GM12878 (cell line): ENCODE results near the gene ZNF25. TPM values are rescaled to one million over a fixed set of nuclear protein-coding genes. Genes with fewer than 3 reads are reported as not detected.

Experiments
- ASH2L ChIP-seq: fragments of 300-600, 200-600 bp; sonication (generic); IDR thresholded peaks from 2 replicates; pipeline ENCODE4 v1.6.1; 2017; ENCODE audit warnings: low read depth, mild to moderate bottlenecking, borderline replicate concordance
- BMI1 ChIP-seq: fragments of 450-650 bp; IDR thresholded peaks from 2 replicates; pipeline ENCODE4 v1.6.1; 2016; ENCODE audit warnings: mild to moderate bottlenecking, moderate library complexity, borderline replicate concordance
- BRCA1 ChIP-seq: IDR thresholded peaks from 2 replicates; pipeline ENCODE4 v1.6.1; 2011; ENCODE audit warnings: low read depth, low read length, improper control_type of control experiment
- CHD2 ChIP-seq: IDR thresholded peaks from 2 replicates; pipeline ENCODE4 v1.6.1; 2011; ENCODE audit warnings: low read depth, low read length, improper control_type of control experiment, borderline replicate concordance
- CREB1 ChIP-seq: IDR thresholded peaks from 2 replicates; pipeline ENCODE4 v1.6.1; 2012; ENCODE audit warnings: low read depth, mild to moderate bottlenecking, inconsistent platforms
- CREM ChIP-seq: IDR thresholded peaks from 2 replicates; pipeline ENCODE4 v1.6.1; 2014; ENCODE audit warnings: antibody characterized with exemption, low read depth
- GABPA ChIP-seq: IDR thresholded peaks from 2 replicates; pipeline ENCODE4 v1.6.1; 2014; ENCODE audit warnings: antibody characterized with exemption, low read depth, mild to moderate bottlenecking, inconsistent platforms
- GATAD2B ChIP-seq: fragments of 450-650 bp; conservative IDR thresholded peaks from 2 replicates; pipeline ENCODE4 v1.6.1; 2017; ENCODE audit warnings: low read depth, mild to moderate bottlenecking, moderate library complexity
- IKZF2 ChIP-seq, 2 experiments: fragments of 450-650 bp; IDR thresholded peaks; 2 replicates each; pipeline ENCODE4 v1.6.1; 2017; ENCODE audit warnings: mild to moderate bottlenecking in 2 of 2, moderate library complexity in 2 of 2
- JUNB ChIP-seq: IDR thresholded peaks from 2 replicates; pipeline ENCODE4 v1.6.1; 2016; ENCODE audit warnings: antibody characterized with exemption, mild to moderate bottlenecking
- KDM1A ChIP-seq: fragments of 200-600 bp; sonication (generic); IDR thresholded peaks from 2 replicates; pipeline ENCODE4 v1.6.1; 2016; ENCODE audit warnings: borderline replicate concordance
- NBN ChIP-seq: fragments of 450-650 bp; IDR thresholded peaks from 2 replicates; pipeline ENCODE4 v1.6.1; 2016
- NR2C2 ChIP-seq: IDR thresholded peaks from 2 replicates; pipeline ENCODE4 v1.6.1; 2011; ENCODE audit warnings: borderline replicate concordance, low read depth; ENCODE audit not compliant: control insufficient read depth, insufficient read length
- SIX5 ChIP-seq: IDR thresholded peaks from 2 replicates; pipeline ENCODE4 v1.6.1; 2011; ENCODE audit warnings: mild to moderate bottlenecking, low read depth, low read length, moderate library complexity; ENCODE audit not compliant: severe bottlenecking
- SMAD1 ChIP-seq: fragments of 450-650 bp; IDR thresholded peaks from 2 replicates; pipeline ENCODE4 v1.6.1; 2018; ENCODE audit warnings: mild to moderate bottlenecking, low read depth; ENCODE audit not compliant: partially characterized antibody
- STAT3 ChIP-seq: IDR thresholded peaks from 2 replicates; pipeline ENCODE4 v1.6.1; 2011; ENCODE audit warnings: low read depth, low read length, improper control_type of control experiment
- TBL1XR1 ChIP-seq: IDR thresholded peaks from 2 replicates; pipeline ENCODE4 v1.6.1; 2012; ENCODE audit warnings: low read depth, low read length, improper control_type of control experiment
- ZNF384 ChIP-seq: IDR thresholded peaks from 2 replicates; pipeline ENCODE4 v1.6.1; 2012; ENCODE audit warnings: low read depth, mild to moderate bottlenecking, low read length, improper control_type of control experiment, borderline replicate concordance
- polyA plus RNA-seq, 11 experiments: library from polyadenylated mRNA; depleted of rRNA in 4 of 11; unstranded in 6 of 11; stranded (reverse) in 5 of 11; fragments of >200 nt; fragmentation: Nextera tagmentation in 4 of 11; fragmentation: Illumina TruSeq in 1 of 11; extraction: Ambion mirVana in 4 of 11; extraction: Trizol in 1 of 11; gene quantifications; 1 replicate in 1 of 11; 2 replicates in 10 of 11; pipeline versions ENCODE4 v1.2.1 to v1.2.3, GENCODE V29; 2011 to 2016; ENCODE audit warnings: inconsistent platforms in 2 of 11, missing spikeins in 2 of 11, low read depth in 1 of 11
- total RNA-seq, 4 experiments: library from RNA; depleted of rRNA in 3 of 4; stranded (reverse); fragments of >200 nt in 3 of 4; fragmentation: Illumina TruSeq in 1 of 4; extraction: Trizol in 1 of 4; gene quantifications; 2 replicates each; pipeline versions ENCODE4 v1.2.1 to v1.2.3, GENCODE V29; 2013 to 2021
- TF ChIP-seq, protein P1 (sequence below): IDR thresholded peaks from 2 replicates; pipeline ENCODE4 v1.6.1; 2012; ENCODE audit warnings: low read depth, low read length, improper control_type of control experiment
- TF ChIP-seq, protein P2 (sequence below): IDR thresholded peaks from 2 replicates; pipeline ENCODE4 v1.6.1; 2011; ENCODE audit warnings: mild to moderate bottlenecking, low read depth, low read length, moderate library complexity; ENCODE audit not compliant: insufficient replicate concordance
- TF ChIP-seq, protein P3 (sequence below): fragments of 450-650 bp; IDR thresholded peaks from 2 replicates; pipeline ENCODE4 v1.6.1; 2017; ENCODE audit warnings: mild to moderate bottlenecking, moderate library complexity
- TF ChIP-seq, protein P4 (sequence below): fragments of 450-650 bp; IDR thresholded peaks from 2 replicates; pipeline ENCODE4 v1.6.1; 2017; ENCODE audit warnings: antibody characterized with exemption, mild to moderate bottlenecking, moderate library complexity

Gene ZNF25
- total and polyA plus RNA-seq, 10 of the 15 experiments (the other 5 are each of a cell fraction or from before 2014, with no cell fraction given) = 1.0 to 6.8 (median 3.2) TPM

DNA sequence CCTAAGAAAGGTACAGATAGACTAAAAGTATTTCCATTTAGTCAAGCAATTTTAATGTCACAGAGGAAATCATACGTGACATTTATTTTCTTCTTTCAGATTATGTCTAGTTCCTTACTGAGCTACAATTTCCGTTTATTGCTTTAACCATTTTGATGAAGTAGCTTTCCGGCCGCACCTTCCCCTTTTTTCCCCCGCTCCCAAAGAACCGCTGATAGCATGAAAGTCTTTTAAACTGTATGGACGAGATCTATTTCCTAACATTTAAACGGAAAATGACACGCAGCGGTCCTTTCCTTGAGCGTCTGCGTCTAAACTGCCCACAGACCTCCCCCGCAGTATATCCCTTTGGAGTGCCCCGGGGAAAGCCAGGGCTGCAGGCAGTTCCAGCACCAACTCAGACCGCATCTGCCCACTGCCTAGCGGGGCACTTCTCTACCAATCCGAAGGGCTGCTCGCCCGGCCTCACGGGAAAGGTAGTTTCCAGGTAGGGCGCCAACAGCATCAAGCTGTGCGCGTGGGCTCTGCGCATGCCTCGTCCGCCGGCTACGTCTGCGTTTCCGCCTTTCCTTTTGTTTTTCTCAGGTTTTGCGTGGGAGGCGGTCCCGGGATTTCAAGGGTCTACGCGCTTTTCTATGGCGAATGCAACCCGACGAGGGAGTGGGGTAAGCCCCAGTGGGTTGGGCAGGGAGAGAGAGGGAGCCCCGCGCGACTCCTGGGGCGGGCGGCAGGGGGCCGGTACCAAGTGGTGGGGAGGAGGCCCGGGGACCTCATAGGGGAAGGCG is 33.9 kb upstream of the ZNF25 start, which contains the start of gene ZNF33A (continued):
- TF ChIP-seq, protein P1, sequence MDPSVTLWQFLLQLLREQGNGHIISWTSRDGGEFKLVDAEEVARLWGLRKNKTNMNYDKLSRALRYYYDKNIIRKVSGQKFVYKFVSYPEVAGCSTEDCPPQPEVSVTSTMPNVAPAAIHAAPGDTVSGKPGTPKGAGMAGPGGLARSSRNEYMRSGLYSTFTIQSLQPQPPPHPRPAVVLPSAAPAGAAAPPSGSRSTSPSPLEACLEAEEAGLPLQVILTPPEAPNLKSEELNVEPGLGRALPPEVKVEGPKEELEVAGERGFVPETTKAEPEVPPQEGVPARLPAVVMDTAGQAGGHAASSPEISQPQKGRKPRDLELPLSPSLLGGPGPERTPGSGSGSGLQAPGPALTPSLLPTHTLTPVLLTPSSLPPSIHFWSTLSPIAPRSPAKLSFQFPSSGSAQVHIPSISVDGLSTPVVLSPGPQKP = 0 out of 2 replicates have a peak, but pooled peaks have one; percentile 37
- TF ChIP-seq JUNB = no peak
- TF ChIP-seq KDM1A = no peak
- no peak for TF ChIP-seq BMI1
- no peak for TF ChIP-seq ZNF384
- no peak for TF ChIP-seq ASH2L
- TF ChIP-seq IKZF2 (IDR thresholded peaks at IDR 0.05) = peak; percentile 96 to 98
- no peak for TF ChIP-seq NR2C2
- TF ChIP-seq, protein P2, sequence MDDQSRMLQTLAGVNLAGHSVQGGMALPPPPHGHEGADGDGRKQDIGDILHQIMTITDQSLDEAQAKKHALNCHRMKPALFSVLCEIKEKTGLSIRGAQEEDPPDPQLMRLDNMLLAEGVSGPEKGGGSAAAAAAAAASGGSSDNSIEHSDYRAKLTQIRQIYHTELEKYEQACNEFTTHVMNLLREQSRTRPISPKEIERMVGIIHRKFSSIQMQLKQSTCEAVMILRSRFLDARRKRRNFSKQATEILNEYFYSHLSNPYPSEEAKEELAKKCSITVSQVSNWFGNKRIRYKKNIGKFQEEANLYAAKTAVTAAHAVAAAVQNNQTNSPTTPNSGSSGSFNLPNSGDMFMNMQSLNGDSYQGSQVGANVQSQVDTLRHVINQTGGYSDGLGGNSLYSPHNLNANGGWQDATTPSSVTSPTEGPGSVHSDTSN = no peak
- TF ChIP-seq CHD2 = peak; percentile 43; the same call in 1 of the 2 replicates
- TF ChIP-seq, protein P3, sequence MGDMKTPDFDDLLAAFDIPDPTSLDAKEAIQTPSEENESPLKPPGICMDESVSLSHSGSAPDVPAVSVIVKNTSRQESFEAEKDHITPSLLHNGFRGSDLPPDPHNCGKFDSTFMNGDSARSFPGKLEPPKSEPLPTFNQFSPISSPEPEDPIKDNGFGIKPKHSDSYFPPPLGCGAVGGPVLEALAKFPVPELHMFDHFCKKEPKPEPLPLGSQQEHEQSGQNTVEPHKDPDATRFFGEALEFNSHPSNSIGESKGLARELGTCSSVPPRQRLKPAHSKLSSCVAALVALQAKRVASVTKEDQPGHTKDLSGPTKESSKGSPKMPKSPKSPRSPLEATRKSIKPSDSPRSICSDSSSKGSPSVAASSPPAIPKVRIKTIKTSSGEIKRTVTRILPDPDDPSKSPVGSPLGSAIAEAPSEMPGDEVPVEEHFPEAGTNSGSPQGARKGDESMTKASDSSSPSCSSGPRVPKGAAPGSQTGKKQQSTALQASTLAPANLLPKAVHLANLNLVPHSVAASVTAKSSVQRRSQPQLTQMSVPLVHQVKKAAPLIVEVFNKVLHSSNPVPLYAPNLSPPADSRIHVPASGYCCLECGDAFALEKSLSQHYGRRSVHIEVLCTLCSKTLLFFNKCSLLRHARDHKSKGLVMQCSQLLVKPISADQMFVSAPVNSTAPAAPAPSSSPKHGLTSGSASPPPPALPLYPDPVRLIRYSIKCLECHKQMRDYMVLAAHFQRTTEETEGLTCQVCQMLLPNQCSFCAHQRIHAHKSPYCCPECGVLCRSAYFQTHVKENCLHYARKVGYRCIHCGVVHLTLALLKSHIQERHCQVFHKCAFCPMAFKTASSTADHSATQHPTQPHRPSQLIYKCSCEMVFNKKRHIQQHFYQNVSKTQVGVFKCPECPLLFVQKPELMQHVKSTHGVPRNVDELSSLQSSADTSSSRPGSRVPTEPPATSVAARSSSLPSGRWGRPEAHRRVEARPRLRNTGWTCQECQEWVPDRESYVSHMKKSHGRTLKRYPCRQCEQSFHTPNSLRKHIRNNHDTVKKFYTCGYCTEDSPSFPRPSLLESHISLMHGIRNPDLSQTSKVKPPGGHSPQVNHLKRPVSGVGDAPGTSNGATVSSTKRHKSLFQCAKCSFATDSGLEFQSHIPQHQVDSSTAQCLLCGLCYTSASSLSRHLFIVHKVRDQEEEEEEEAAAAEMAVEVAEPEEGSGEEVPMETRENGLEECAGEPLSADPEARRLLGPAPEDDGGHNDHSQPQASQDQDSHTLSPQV = no peak
- TF ChIP-seq CREM = peak; percentile 38
- peak; percentile 78 for TF ChIP-seq SIX5
- TF ChIP-seq STAT3 = no peak
- TF ChIP-seq BRCA1 = no peak
- TF ChIP-seq TBL1XR1 = peak; percentile 74; the same call in 1 of the 2 replicates
- TF ChIP-seq CREB1 = peak; percentile 77
- 0 out of 2 replicates have a peak, but pooled peaks have one; percentile 24 for TF ChIP-seq GABPA
- peak; percentile 85 for TF ChIP-seq GATAD2B
- TF ChIP-seq, protein P4, sequence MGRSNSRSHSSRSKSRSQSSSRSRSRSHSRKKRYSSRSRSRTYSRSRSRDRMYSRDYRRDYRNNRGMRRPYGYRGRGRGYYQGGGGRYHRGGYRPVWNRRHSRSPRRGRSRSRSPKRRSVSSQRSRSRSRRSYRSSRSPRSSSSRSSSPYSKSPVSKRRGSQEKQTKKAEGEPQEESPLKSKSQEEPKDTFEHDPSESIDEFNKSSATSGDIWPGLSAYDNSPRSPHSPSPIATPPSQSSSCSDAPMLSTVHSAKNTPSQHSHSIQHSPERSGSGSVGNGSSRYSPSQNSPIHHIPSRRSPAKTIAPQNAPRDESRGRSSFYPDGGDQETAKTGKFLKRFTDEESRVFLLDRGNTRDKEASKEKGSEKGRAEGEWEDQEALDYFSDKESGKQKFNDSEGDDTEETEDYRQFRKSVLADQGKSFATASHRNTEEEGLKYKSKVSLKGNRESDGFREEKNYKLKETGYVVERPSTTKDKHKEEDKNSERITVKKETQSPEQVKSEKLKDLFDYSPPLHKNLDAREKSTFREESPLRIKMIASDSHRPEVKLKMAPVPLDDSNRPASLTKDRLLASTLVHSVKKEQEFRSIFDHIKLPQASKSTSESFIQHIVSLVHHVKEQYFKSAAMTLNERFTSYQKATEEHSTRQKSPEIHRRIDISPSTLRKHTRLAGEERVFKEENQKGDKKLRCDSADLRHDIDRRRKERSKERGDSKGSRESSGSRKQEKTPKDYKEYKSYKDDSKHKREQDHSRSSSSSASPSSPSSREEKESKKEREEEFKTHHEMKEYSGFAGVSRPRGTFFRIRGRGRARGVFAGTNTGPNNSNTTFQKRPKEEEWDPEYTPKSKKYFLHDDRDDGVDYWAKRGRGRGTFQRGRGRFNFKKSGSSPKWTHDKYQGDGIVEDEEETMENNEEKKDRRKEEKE = no peak
- TF ChIP-seq NBN = peak; percentile 76
- no peak for TF ChIP-seq SMAD1
